DND-41 (cell line): ENCODE results near the gene MAN1B1.

Source experiments
- ATAC-seq: fragments of 200-7000 bp; cut with Tn5 transposase; 3 replicates; pipeline ENCODE4 v1.9.1; 2021; ENCODE audit warnings: low read depth; ENCODE audit not compliant: insufficient read depth
- DNase-seq: peaks from one replicate; pipeline ENCODE4 v3.0.0-alpha.2; 2020
- H2AFZ ChIP-seq: 2 replicates; pipeline ENCODE4 v1.6.0; 2012; ENCODE audit warnings: low read depth, low read length
- H3K27ac ChIP-seq: 2 replicates; pipeline ENCODE4 v1.5.1; 2012; ENCODE audit warnings: low read length, inconsistent platforms
- H3K27me3 ChIP-seq: fragments of 200-600 bp; sonication (generic); 2 replicates; pipeline ENCODE4 v1.6.0; 2012; ENCODE audit warnings: low read length, mild to moderate bottlenecking, inconsistent platforms; ENCODE audit not compliant: insufficient read depth, poor library complexity
- H3K36me3 ChIP-seq: 2 replicates; pipeline ENCODE4 v1.5.1; 2012; ENCODE audit warnings: low read length, inconsistent platforms; ENCODE audit not compliant: insufficient read depth
- H3K4me1 ChIP-seq: 2 replicates; pipeline ENCODE4 v1.5.1; 2012; ENCODE audit warnings: mild to moderate bottlenecking, low read length; ENCODE audit not compliant: insufficient read depth
- H3K4me2 ChIP-seq: 2 replicates; pipeline ENCODE4 v1.6.0; 2012; ENCODE audit warnings: mild to moderate bottlenecking, moderate library complexity, low read length, inconsistent platforms; ENCODE audit not compliant: insufficient read depth
- H3K4me3 ChIP-seq, 2 experiments: fragments of 200-600 bp in 1 of 2; shearing (Covaris generic) in 1 of 2; 2 replicates each; pipeline ENCODE4 v1.5.1; 2012 to 2016; ENCODE audit warnings: inconsistent platforms in 2 of 2, low read length in 2 of 2, mild to moderate bottlenecking in 2 of 2, low read depth in 1 of 2, moderate library complexity in 1 of 2
- H3K79me2 ChIP-seq: 2 replicates; pipeline ENCODE4 v1.6.0; 2012; ENCODE audit warnings: low read length, inconsistent platforms; ENCODE audit not compliant: insufficient read depth
- H3K9ac ChIP-seq: 2 replicates; pipeline ENCODE4 v1.6.0; 2012; ENCODE audit warnings: low read depth, mild to moderate bottlenecking, inconsistent platforms, low read length, moderate library complexity
- H3K9me3 ChIP-seq: 2 replicates; pipeline ENCODE4 v1.5.1; 2012; ENCODE audit warnings: low read length, moderate library complexity, mild to moderate bottlenecking, inconsistent platforms; ENCODE audit not compliant: insufficient read depth, severe bottlenecking
- H4K20me1 ChIP-seq: 2 replicates; pipeline ENCODE4 v1.6.0; 2012; ENCODE audit warnings: low read length; ENCODE audit not compliant: insufficient read depth
- EZH2 ChIP-seq: IDR thresholded peaks from 3 replicates; pipeline ENCODE4 v1.6.1; 2012; ENCODE audit warnings: borderline replicate concordance, low read depth, mild to moderate bottlenecking, moderate library complexity, low read length, inconsistent platforms; ENCODE audit not compliant: severe bottlenecking
- TF ChIP-seq, protein P1 (sequence below): IDR thresholded peaks from 2 replicates; pipeline ENCODE4 v1.5.1; 2012; ENCODE audit warnings: borderline replicate concordance, low read length, moderate library complexity, mild to moderate bottlenecking; ENCODE audit not compliant: poor library complexity, severe bottlenecking; ENCODE audit errors: extremely low read depth

The MAN1B1 gene

DNA sequence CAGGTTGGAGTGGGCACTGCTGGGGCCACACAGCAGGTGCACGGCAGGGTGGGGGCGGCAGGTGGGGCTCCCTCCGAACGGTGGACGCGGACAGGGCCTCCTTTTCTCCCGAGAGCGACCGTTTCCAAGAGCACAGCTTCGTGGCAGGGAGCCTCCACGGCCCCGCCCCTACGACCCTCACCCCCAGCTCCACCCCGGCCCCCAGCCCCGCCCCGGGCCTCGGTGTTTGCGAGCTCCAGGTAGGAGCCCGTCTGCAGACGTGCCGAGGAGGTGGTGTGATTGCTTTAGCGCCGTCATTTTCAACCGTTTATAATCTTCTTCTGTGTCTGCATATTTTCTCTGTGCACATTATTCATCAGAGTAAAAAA, 61.0 kb downstream of the MAN1B1 start:
- Histone ChIP-seq H3K4me3 (no peak overlapping the region), H3K36me3 (no peaks in the 10 kb centered on the region), H3K4me1 (no peaks in the 10 kb centered on the region), H3K4me2 (no peak overlapping the region), H3K27me3 (no peaks in the 10 kb centered on the region), H3K9ac (no peak overlapping the region), H3K9me3 (no peaks in the 10 kb centered on the region), H2AFZ (no peak overlapping the region), H3K79me2 (no peaks in the 10 kb centered on the region), H3K27ac (no peak overlapping the region), H4K20me1 (no peaks in the 10 kb centered on the region)
- no peak for DNase-seq
- TF ChIP-seq, protein P1, sequence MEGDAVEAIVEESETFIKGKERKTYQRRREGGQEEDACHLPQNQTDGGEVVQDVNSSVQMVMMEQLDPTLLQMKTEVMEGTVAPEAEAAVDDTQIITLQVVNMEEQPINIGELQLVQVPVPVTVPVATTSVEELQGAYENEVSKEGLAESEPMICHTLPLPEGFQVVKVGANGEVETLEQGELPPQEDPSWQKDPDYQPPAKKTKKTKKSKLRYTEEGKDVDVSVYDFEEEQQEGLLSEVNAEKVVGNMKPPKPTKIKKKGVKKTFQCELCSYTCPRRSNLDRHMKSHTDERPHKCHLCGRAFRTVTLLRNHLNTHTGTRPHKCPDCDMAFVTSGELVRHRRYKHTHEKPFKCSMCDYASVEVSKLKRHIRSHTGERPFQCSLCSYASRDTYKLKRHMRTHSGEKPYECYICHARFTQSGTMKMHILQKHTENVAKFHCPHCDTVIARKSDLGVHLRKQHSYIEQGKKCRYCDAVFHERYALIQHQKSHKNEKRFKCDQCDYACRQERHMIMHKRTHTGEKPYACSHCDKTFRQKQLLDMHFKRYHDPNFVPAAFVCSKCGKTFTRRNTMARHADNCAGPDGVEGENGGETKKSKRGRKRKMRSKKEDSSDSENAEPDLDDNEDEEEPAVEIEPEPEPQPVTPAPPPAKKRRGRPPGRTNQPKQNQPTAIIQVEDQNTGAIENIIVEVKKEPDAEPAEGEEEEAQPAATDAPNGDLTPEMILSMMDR, result no peak
- no peak for TF ChIP-seq EZH2
- no peak for ATAC-seq

GRCh38 chr9:137148242-137148641, 61.5 kb downstream of the MAN1B1 start:
- H3K4me1 ChIP-seq, result no peaks in the 10 kb centered on the region

DNA sequence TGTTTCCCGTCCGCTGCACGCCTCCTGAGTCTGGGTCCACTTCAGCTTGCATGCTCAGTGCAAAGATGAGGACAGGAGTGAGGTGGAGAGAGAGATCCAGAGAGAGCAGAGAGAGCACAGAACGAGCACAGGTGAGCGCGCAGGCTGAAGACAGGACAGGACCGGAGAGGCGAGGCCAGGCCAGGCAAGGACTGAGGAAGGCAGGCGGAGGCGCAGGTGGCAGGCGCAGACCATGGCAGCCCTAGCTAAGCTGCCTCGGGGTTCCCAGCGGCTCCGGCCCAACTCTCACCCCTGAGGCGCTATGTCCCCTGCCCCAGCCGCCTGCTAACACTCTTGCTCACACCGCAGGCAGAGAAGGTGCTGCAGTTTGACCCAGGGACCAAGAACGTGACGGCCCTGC, 61.9 kb downstream of the MAN1B1 start:
- Histone ChIP-seq H4K20me1 (no peaks in the 10 kb centered on the region), H3K9ac (no peak overlapping the region), H2AFZ (no peak overlapping the region), H3K27me3 (no peaks in the 10 kb centered on the region), H3K4me3 (no peak overlapping the region), H3K27ac (no peak overlapping the region), H3K4me2 (no peak overlapping the region), H3K79me2 (no peaks in the 10 kb centered on the region), H3K36me3 (no peaks in the 10 kb centered on the region), H3K4me1 (no peaks in the 10 kb centered on the region), H3K9me3 (no peaks in the 10 kb centered on the region)
- ATAC-seq (no peak), DNase-seq (no peak)
- TF ChIP-seq EZH2, result no peak
- TF ChIP-seq, protein P1, result no peak

More at GRCh38 chr9:137148242-137148641, 61.5 kb downstream of the MAN1B1 start:
- Histone ChIP-seq H3K79me2 (no peaks in the 10 kb centered on the region), H3K9ac (no peak overlapping the region), H3K9me3 (no peaks in the 10 kb centered on the region), H4K20me1 (no peaks in the 10 kb centered on the region), H3K4me3 (no peak overlapping the region), H3K36me3 (no peaks in the 10 kb centered on the region), H3K4me2 (no peak overlapping the region), H3K27me3 (no peaks in the 10 kb centered on the region), H3K27ac (no peak overlapping the region), H2AFZ (no peak overlapping the region)
- DNase-seq, result no peak
- TF ChIP-seq EZH2, result no peak
- no peak for ATAC-seq

DNA sequence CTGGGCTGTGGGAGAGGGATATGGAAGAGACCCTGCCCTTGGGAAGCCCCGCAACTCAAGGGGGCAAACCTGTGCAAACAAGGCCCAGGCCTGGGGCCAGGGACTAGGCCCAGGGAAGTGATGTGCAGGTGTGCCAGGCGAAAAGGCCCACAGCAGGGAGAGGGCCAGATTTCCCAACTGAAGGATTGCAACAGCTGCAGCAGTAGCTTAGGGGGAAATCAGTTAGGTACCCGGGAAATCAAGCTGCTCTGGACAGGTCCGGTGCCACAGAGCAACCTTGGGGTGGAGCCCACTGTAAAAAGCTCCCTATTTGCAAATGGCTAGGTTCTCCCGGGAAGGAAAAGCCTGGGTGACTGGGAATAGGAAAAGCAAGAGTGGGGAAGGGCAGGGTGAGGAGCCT, 62.6 kb downstream of the MAN1B1 start:
- H3K4me2 ChIP-seq, result no peak overlapping the region
- H2AFZ ChIP-seq, result no peak overlapping the region
- TF ChIP-seq EZH2, result no peak
- TF ChIP-seq, protein P1, result no peak
- H3K79me2 ChIP-seq, result no peaks in the 10 kb centered on the region
- no peak overlapping the region for H3K27ac ChIP-seq
- no peaks in the 10 kb centered on the region for H3K4me1 ChIP-seq
- no peaks in the 10 kb centered on the region for H3K9me3 ChIP-seq
- no peaks in the 10 kb centered on the region for H3K27me3 ChIP-seq
- no peaks in the 10 kb centered on the region for H3K36me3 ChIP-seq
- no peaks in the 10 kb centered on the region for H4K20me1 ChIP-seq
- no peak overlapping the region for H3K4me3 ChIP-seq
- ATAC-seq (no peak), DNase-seq (no peak)
- H3K9ac ChIP-seq, result no peak overlapping the region
